H1 (cell line): ENCODE results near the gene CCDC28B. TPM values are rescaled to one million over a fixed set of nuclear protein-coding genes. Genes with fewer than 3 reads are reported as not detected.

Experiments used
- CTCF ChIA-PET: fragments of 300-600 bp; sonication (Branson Sonifier 250); formaldehyde crosslinking; loops from one replicate; lab custom pipeline; 2021; ENCODE audit not compliant: partially characterized antibody; lab: Charles Lee
- POLR2A ChIA-PET: fragments of 300-600 bp; sonication (Branson Sonifier 250); formaldehyde crosslinking; loops from one replicate; lab custom pipeline; 2021; ENCODE audit warnings: inconsistent platforms; ENCODE audit not compliant: partially characterized antibody; lab: Charles Lee
- DNase-seq, 2 experiments: peaks; one replicate each; pipeline versions ENCODE4 v3.0.0 to v3.0.0-alpha.2; 2010 to 2022; ENCODE audit warnings: low spot score in 2 of 2, low read depth in 1 of 2, mixed read lengths in 1 of 2
- FAIRE-seq: peaks from 2 replicates; lab custom pipeline; 2011; peaks lifted over from hg19 to GRCh38; lab: Jason Lieb, UNC
- H2AFZ ChIP-seq: 2 replicates; pipeline ENCODE4 v1.8.1; 2012; ENCODE audit warnings: low read length, inconsistent platforms
- H2AK5ac ChIP-seq: 2 replicates; pipeline ENCODE4 v1.6.1; 2013; ENCODE audit warnings: low read depth, low read length
- H2BK120ac ChIP-seq: replicated peaks from 2 replicates; pipeline ENCODE3; 2013; ENCODE audit warnings: low read depth, low read length, inconsistent platforms
- H2BK12ac ChIP-seq: 2 replicates; pipeline ENCODE4 v1.6.1; 2013; ENCODE audit warnings: low read depth, low read length
- H2BK15ac ChIP-seq: 2 replicates; pipeline ENCODE4 v1.6.1; 2013; ENCODE audit warnings: low read length
- H2BK20ac ChIP-seq: 2 replicates; pipeline ENCODE4 v1.6.1; 2013; ENCODE audit warnings: low read length
- H2BK5ac ChIP-seq: 2 replicates; pipeline ENCODE4 v1.6.1; 2013; ENCODE audit warnings: low read depth, low read length
- H3K14ac ChIP-seq: 2 replicates; pipeline ENCODE4 v1.6.1; 2013; ENCODE audit warnings: inconsistent platforms; ENCODE audit not compliant: insufficient read length
- H3K18ac ChIP-seq: 2 replicates; pipeline ENCODE4 v1.6.1; 2013; ENCODE audit warnings: low read length; ENCODE audit errors: extremely low read depth
- H3K23ac ChIP-seq: 2 replicates; pipeline ENCODE4 v1.6.1; 2013; ENCODE audit warnings: inconsistent platforms; ENCODE audit not compliant: insufficient read length
- H3K23me2 ChIP-seq: 2 replicates; pipeline ENCODE4 v1.6.1; 2013; ENCODE audit warnings: low read depth, low read length
- H3K27ac ChIP-seq: 2 replicates; pipeline ENCODE4 v1.6.1; 2011; ENCODE audit warnings: low read depth, low read length, inconsistent platforms
- H3K27me3 ChIP-seq, 4 experiments: replicated peaks in 1 of 4; 1 replicate in 1 of 4; 2 replicates in 3 of 4; pipeline versions ENCODE4 v1.6.1 to v1.8.1; 2011 to 2013; ENCODE audit warnings: low read length in 3 of 4, mild to moderate bottlenecking in 3 of 4, inconsistent platforms in 2 of 4, mixed read lengths in 2 of 4, moderate library complexity in 1 of 4; ENCODE audit not compliant: control insufficient read depth in 3 of 4, insufficient read depth in 3 of 4; ENCODE audit errors: extremely low read depth in 1 of 4
- H3K36me3 ChIP-seq, 4 experiments: 2 replicates each; pipeline versions ENCODE4 v1.6.1 to v1.8.1; 2011 to 2013; ENCODE audit warnings: mild to moderate bottlenecking in 4 of 4, low read length in 3 of 4, moderate library complexity in 2 of 4, control low read depth in 1 of 4, inconsistent platforms in 1 of 4; ENCODE audit not compliant: insufficient read depth in 4 of 4, control insufficient read depth in 2 of 4
- H3K4ac ChIP-seq: replicated peaks from 2 replicates; pipeline ENCODE3; 2013; ENCODE audit warnings: low read length, low read depth, mixed read lengths, inconsistent platforms; ENCODE audit not compliant: insufficient read length
- H3K4me1 ChIP-seq, 4 experiments: replicated peaks in 1 of 4; 1 replicate in 1 of 4; 2 replicates in 3 of 4; pipeline versions ENCODE4 v1.6.1 to v1.8.1; 2011 to 2013; ENCODE audit warnings: low read length in 3 of 4, inconsistent platforms in 2 of 4, mixed read lengths in 1 of 4; ENCODE audit not compliant: insufficient read depth in 4 of 4, control insufficient read depth in 3 of 4
- H3K4me2 ChIP-seq, 2 experiments: 2 replicates each; pipeline versions ENCODE4 v1.6.1 to v1.8.1; 2011 to 2013; ENCODE audit warnings: low read depth in 2 of 2, low read length in 2 of 2, control low read depth in 1 of 2, inconsistent platforms in 1 of 2, mild to moderate bottlenecking in 1 of 2; ENCODE audit not compliant: insufficient read depth in 1 of 2
- H3K4me3 ChIP-seq, 4 experiments: fragments of 200-600, 300-600 bp in 1 of 4; sonication (generic), shearing (Covaris generic), sonication (Bioruptor Twin) in 1 of 4; 2 replicates each; pipeline versions ENCODE4 v1.5.1 to v1.8.1; 2011 to 2016; ENCODE audit warnings: low read length in 4 of 4, low read depth in 3 of 4, control low read depth in 2 of 4, inconsistent platforms in 2 of 4, mild to moderate bottlenecking in 2 of 4, mixed read lengths in 1 of 4, moderate library complexity in 1 of 4; ENCODE audit not compliant: insufficient read depth in 2 of 4; ENCODE audit errors: extremely low read depth in 1 of 4
- H3K56ac ChIP-seq: replicated peaks from 2 replicates; pipeline ENCODE3; 2013; ENCODE audit warnings: low read depth, mild to moderate bottlenecking, mixed read lengths, low read length, inconsistent platforms; ENCODE audit not compliant: insufficient read length
- H3K79me1 ChIP-seq: 2 replicates; pipeline ENCODE4 v1.6.1; 2013; ENCODE audit warnings: low read depth, low read length, control low read depth
- H3K79me2 ChIP-seq, 2 experiments: 2 replicates each; pipeline versions ENCODE4 v1.6.1 to v1.8.1; 2012 to 2013; ENCODE audit warnings: low read length in 2 of 2, mild to moderate bottlenecking in 2 of 2, inconsistent platforms in 1 of 2; ENCODE audit not compliant: insufficient read depth in 2 of 2, control insufficient read depth in 1 of 2
- H3K9ac ChIP-seq, 4 experiments: replicated peaks in 1 of 4; 1 replicate in 1 of 4; 2 replicates in 3 of 4; pipeline versions ENCODE4 v1.6.1 to v1.8.1; 2011 to 2013; ENCODE audit warnings: low read depth in 3 of 4, low read length in 3 of 4, control low read depth in 2 of 4, mild to moderate bottlenecking in 2 of 4, moderate library complexity in 2 of 4, inconsistent platforms in 1 of 4; ENCODE audit errors: extremely low read depth in 1 of 4
- H3K9me3 ChIP-seq, 2 experiments: 2 replicates each; pipeline versions ENCODE4 v1.6.1 to v1.8.1; 2012 to 2013; ENCODE audit warnings: mild to moderate bottlenecking in 2 of 2, moderate library complexity in 2 of 2, control low read depth in 1 of 2, inconsistent platforms in 1 of 2, low read depth in 1 of 2, low read length in 1 of 2, mixed read lengths in 1 of 2; ENCODE audit not compliant: insufficient read depth in 2 of 2
- H4K20me1 ChIP-seq, 2 experiments: replicated peaks in 1 of 2; 2 replicates each; pipeline versions ENCODE3 to v1.8.1; 2011 to 2013; ENCODE audit warnings: inconsistent platforms in 2 of 2, low read length in 2 of 2, mild to moderate bottlenecking in 1 of 2; ENCODE audit not compliant: insufficient read depth in 2 of 2, control insufficient read depth in 1 of 2
- H4K5ac ChIP-seq: 2 replicates; pipeline ENCODE4 v1.6.1; 2013; ENCODE audit warnings: low read length, low read depth, mixed read lengths, inconsistent platforms; ENCODE audit not compliant: insufficient read length
- H4K8ac ChIP-seq: 2 replicates; pipeline ENCODE4 v1.8.0; 2013; ENCODE audit warnings: mild to moderate bottlenecking, moderate library complexity, low read length, inconsistent platforms; ENCODE audit not compliant: insufficient read depth; ENCODE audit errors: extremely low read depth
- H4K91ac ChIP-seq: replicated peaks from 2 replicates; pipeline ENCODE3; 2013; ENCODE audit warnings: low read length, mixed read lengths, inconsistent platforms; ENCODE audit not compliant: insufficient read length
- ATF3 ChIP-seq: IDR thresholded peaks from 2 replicates; pipeline ENCODE4 v1.6.1; 2011; ENCODE audit warnings: low read depth, mild to moderate bottlenecking, low read length; ENCODE audit not compliant: insufficient read depth
- RAD21 ChIP-seq, 2 experiments: IDR thresholded peaks in 1 of 2; conservative IDR thresholded peaks in 1 of 2; 2 replicates each; pipeline ENCODE4 v1.6.1; 2011; ENCODE audit warnings: low read depth in 2 of 2, low read length in 2 of 2, improper control_type of control experiment in 1 of 2, inconsistent platforms in 1 of 2, mild to moderate bottlenecking in 1 of 2, moderate library complexity in 1 of 2
- WGBS, 2 experiments: shearing (Covaris generic) in 1 of 2; methylation state at CpG; one replicate each; pipeline versions ENCODE4 v1.1.6 to v1.1.7; 2013 to 2015; ENCODE audit warnings: low lambda C conversion rate in 2 of 2, mixed read lengths in 2 of 2, inconsistent platforms in 1 of 2, low coverage in 1 of 2, missing lambda C conversion rate in 1 of 2; ENCODE audit not compliant: insufficient replicate concordance in 2 of 2, insufficient coverage in 1 of 2, insufficient read length in 1 of 2; ENCODE audit errors: extremely low coverage in 1 of 2, missing lambda C conversion rate in 1 of 2; 5-methylcytosine and 5-hydroxymethylcytosine counted together
- polyA plus RNA-seq, 7 experiments: library from polyadenylated mRNA; depleted of rRNA in 3 of 7; stranded (reverse) in 5 of 7; unstranded in 2 of 7; fragments of >200 nt in 5 of 7; fragments of 200-250 nt in 2 of 7; gene quantifications; 1 replicate in 5 of 7; 2 replicates in 1 of 7; 4 replicates in 1 of 7; pipeline versions ENCODE4 v1.2.1 to v1.2.3, GENCODE V29; 2011 to 2013; ENCODE audit warnings: missing spikeins in 2 of 7, mixed read lengths in 2 of 7
- total RNA-seq: library from RNA; stranded (reverse); fragmentation: NEBNext Ultra II Directional; extraction: Animal tissue kit (Norgen Biotek cat#: 25700); gene quantifications from 2 replicates; pipeline ENCODE4 v1.2.1, GENCODE V29; 2021

The CCDC28B gene
- total and polyA plus RNA-seq, 2 of the 8 experiments (the other 6 are each of a cell fraction or from before 2014, with no cell fraction given) = 16.7 to 17.1 TPM

- TF ChIP-seq RAD21 (IDR thresholded peaks at IDR 0.05 in 1 of 2, conservative IDR thresholded peaks at IDR 0.05 in 1 of 2; ENCODE audit: low read depth in 2 of 2, low read length in 2 of 2) = no peak
- no peak for TF ChIP-seq ATF3
- H3K4me2 ChIP-seq = peak overlapping the region; percentile 82 to 91; a peak in 3 of 4 replicates
- no peak overlapping the region for H2AK5ac ChIP-seq
- FAIRE-seq (no peak), DNase-seq (no peak)
- no peak overlapping the region for H2BK5ac ChIP-seq
- peaks cover 2% of the 10 kb centered on the region; the same call in 1 of the 2 replicates for H3K23me2 ChIP-seq
- H3K27ac ChIP-seq = no peak overlapping the region
- H2AFZ ChIP-seq = no peak overlapping the region
- H3K14ac ChIP-seq = no peak overlapping the region
- H3K4me3 ChIP-seq = peak overlapping the region; percentile 44 to 89 (median 76); a peak in 5 of 8 replicates
- no peak overlapping the region for H3K18ac ChIP-seq
- no peak overlapping the region for H2BK20ac ChIP-seq
- peaks cover 8 to 15% (median 10%) of the 10 kb centered on the region in 4 experiments; a peak in 6 of 7 replicates for H3K4me1 ChIP-seq
- WGBS, 2 experiments = 88% methylated on average over 9 of the region's 9 CpGs; no CpG with 5 or more reads in 1 of the 2 experiments
- no peaks in the 10 kb centered on the region for H3K9me3 ChIP-seq
- no peak overlapping the region for H2BK120ac ChIP-seq
- ChIA-PET CTCF (interaction anchor here (0.5 to 0.6 kb wide), 2 partner anchors 338 to 1689 kb away, joined by 3 to 4 read pairs; no protein-coding TSS in a partner anchor), POLR2A (interaction anchor here (0.6 to 18.1 kb wide), 8 partner anchors 9 to 213 kb away, joined by 3 to 332 read pairs (median 4); partner anchors contain the start of genes BSDC1, CCDC28B and IQCC)
- H3K9ac ChIP-seq = no peak overlapping the region
- H3K79me2 ChIP-seq = peaks cover 7 to 39% of the 10 kb centered on the region in 2 experiments
- peak overlapping the region; percentile 52 for H4K8ac ChIP-seq
- no peak overlapping the region for H3K23ac ChIP-seq
- peaks cover 0 to 5% of the 10 kb centered on the region in 2 experiments for H4K20me1 ChIP-seq
- no peak overlapping the region for H2BK15ac ChIP-seq
- no peak overlapping the region for H4K91ac ChIP-seq
- H3K56ac ChIP-seq = no peak overlapping the region
- peaks cover 10 to 36% (median 24%) of the 10 kb centered on the region in 4 experiments for H3K36me3 ChIP-seq
- no peak overlapping the region for H2BK12ac ChIP-seq
- no peak overlapping the region for H4K5ac ChIP-seq
- H3K4ac ChIP-seq = no peak overlapping the region
- peaks cover 3% of the 10 kb centered on the region; the same call in 1 of the 2 replicates for H3K79me1 ChIP-seq
- no peaks in the 10 kb centered on the region for H3K27me3 ChIP-seq
Measured at GRCh38 chr1:32181065-32181464, 19.3 kb upstream of the CCDC28B start.
